ENCODE data around the gene FAM151B.

DNA sequence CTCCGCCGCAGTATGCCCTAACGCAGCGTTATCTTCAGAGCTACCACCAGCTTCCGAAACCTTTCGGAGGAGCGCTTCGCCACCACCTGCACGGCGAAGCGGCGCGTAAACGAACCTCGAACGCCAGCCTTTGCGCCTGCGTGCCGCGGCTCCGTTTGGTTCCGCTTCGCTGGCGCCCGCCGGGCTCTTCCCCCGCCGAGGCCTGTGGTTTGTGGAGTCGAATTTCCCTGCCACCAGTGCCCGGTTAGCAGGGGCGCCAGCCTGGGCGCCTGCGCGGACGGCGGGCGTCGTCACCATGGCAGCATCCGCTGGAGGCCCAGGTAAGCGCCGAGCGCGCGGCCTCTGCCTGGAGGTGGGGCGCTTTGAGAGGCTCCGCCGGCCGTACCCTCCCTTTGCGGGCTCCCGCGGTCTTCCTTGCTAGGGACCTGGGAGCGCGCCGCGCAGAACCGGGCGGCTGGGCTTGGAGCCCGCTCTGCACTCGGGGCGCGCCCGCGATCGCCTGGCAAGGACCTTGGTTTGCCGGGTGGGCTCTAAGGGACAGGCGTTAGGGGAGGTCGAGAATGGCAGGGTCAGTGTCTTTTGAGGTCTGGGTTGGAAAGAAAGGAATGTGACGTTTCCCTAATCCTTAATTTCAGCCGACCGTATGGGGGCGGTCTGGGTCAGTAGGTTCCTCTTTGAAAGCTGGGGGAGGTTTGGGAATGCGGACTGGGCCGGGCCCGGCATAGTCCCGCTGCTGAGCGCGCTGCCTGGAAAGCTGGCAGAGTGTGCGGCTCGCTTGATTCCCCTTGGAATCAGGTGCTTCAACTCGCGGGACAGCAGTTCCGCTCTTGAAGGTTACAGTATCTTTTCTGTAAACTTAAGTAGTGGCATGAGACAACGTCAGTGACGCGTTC, at the start of gene FAM151B:
- TF ChIP-seq, protein P1, sequence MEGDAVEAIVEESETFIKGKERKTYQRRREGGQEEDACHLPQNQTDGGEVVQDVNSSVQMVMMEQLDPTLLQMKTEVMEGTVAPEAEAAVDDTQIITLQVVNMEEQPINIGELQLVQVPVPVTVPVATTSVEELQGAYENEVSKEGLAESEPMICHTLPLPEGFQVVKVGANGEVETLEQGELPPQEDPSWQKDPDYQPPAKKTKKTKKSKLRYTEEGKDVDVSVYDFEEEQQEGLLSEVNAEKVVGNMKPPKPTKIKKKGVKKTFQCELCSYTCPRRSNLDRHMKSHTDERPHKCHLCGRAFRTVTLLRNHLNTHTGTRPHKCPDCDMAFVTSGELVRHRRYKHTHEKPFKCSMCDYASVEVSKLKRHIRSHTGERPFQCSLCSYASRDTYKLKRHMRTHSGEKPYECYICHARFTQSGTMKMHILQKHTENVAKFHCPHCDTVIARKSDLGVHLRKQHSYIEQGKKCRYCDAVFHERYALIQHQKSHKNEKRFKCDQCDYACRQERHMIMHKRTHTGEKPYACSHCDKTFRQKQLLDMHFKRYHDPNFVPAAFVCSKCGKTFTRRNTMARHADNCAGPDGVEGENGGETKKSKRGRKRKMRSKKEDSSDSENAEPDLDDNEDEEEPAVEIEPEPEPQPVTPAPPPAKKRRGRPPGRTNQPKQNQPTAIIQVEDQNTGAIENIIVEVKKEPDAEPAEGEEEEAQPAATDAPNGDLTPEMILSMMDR (IDR thresholded peaks at IDR 0.05; ENCODE audit: low read depth, low read length), result no peak
- TF ChIP-seq EZH2phosphoT487 (IDR thresholded peaks at IDR 0.05; ENCODE audit: low read depth), result no peak

All from OCI-LY3 (cell line).